ENCODE results near the gene GLMP. TPM values are rescaled to one million over a fixed set of nuclear protein-coding genes. Genes with fewer than 3 reads are reported as not detected.

Gene GLMP
- total and polyA plus RNA-seq, 2 donors (not counting 1 experiment from before 2014, with no cell fraction given) = 10.2 to 21.2 TPM

GRCh38 chr1:156270314-156270713 is 25.2 kb downstream of the GLMP start:
- ATAC-seq (ENCODE audit: low read depth) (no peak), DNase-seq (no peak)
- Histone ChIP-seq H4K20me1 (ENCODE audit: control insufficient read depth, insufficient read depth, low read length, poor library complexity, severe bottlenecking) (peaks cover 9% of the 10 kb centered on the region), H3K9ac (ENCODE audit: low read length) (no peak overlapping the region), H3K9me3 (ENCODE audit: control extremely low read depth in 1 of 3, control insufficient read depth in 2 of 3, insufficient read depth in 1 of 3, low read length in 2 of 3) (no peaks in the 10 kb centered on the region), H3K27ac (ENCODE audit: low read length in 2 of 2) (no peak overlapping the region), H3K27me3 (replicated peaks in 1 of 4; ENCODE audit: control extremely low read depth in 1 of 4, control insufficient read depth in 3 of 4, insufficient read depth in 4 of 4, low read length in 3 of 4) (no peaks in the 10 kb centered on the region), H3K4me1 (ENCODE audit: control insufficient read depth in 2 of 2, insufficient read depth in 2 of 2, low read length in 2 of 2) (no peaks in the 10 kb centered on the region), H3K4me2 (replicated peaks; ENCODE audit: low read depth, low read length, poor library complexity, severe bottlenecking) (no peak overlapping the region), H2AFZ (ENCODE audit: insufficient read depth, low read depth, low read length, poor library complexity, severe bottlenecking) (no peak overlapping the region), H3K4me3 (ENCODE audit: control extremely low read depth in 1 of 5, extremely low read depth in 1 of 5, insufficient read depth in 1 of 5, low read depth in 2 of 5, low read length in 4 of 5) (no peak overlapping the region), H3K36me3 (replicated peaks in 1 of 2; ENCODE audit: control extremely low read depth in 1 of 2, control insufficient read depth in 1 of 2, extremely low read depth in 1 of 2, insufficient read depth in 2 of 2, low read length in 1 of 2) (peaks cover 30 to 85% of the 10 kb centered on the region in 2 experiments), H3K79me2 (ENCODE audit: control insufficient read depth, insufficient read depth, low read length) (no peaks in the 10 kb centered on the region)
- POLR2A ChIA-PET = no interaction called here
- intact Hi-C loops (cut with micrococcal nuclease) = no loop called here
- H3K27ac Mint-ChIP-seq = no peak overlapping the region
- WGBS (ENCODE audit: insufficient coverage) = 100% methylated on average over 2 of the region's 3 CpGs
- no peaks in the 10 kb centered on the region for H3K27me3 Mint-ChIP-seq
- no peaks in the 10 kb centered on the region for H3K4me1 Mint-ChIP-seq
- H3K4me3 Mint-ChIP-seq = no peak overlapping the region
- TF ChIP-seq, protein P1, sequence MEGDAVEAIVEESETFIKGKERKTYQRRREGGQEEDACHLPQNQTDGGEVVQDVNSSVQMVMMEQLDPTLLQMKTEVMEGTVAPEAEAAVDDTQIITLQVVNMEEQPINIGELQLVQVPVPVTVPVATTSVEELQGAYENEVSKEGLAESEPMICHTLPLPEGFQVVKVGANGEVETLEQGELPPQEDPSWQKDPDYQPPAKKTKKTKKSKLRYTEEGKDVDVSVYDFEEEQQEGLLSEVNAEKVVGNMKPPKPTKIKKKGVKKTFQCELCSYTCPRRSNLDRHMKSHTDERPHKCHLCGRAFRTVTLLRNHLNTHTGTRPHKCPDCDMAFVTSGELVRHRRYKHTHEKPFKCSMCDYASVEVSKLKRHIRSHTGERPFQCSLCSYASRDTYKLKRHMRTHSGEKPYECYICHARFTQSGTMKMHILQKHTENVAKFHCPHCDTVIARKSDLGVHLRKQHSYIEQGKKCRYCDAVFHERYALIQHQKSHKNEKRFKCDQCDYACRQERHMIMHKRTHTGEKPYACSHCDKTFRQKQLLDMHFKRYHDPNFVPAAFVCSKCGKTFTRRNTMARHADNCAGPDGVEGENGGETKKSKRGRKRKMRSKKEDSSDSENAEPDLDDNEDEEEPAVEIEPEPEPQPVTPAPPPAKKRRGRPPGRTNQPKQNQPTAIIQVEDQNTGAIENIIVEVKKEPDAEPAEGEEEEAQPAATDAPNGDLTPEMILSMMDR (IDR thresholded peaks at IDR 0.05) = no peak
- no peak for TF ChIP-seq EZH2 (IDR thresholded peaks at IDR 0.05; ENCODE audit: borderline replicate concordance, insufficient read depth, low read depth, low read length, poor library complexity, severe bottlenecking)
- CTCF ChIA-PET = interaction anchor here (1.4 kb wide), 2 partner anchors 10 to 12 kb away, joined by 3 to 5 read pairs; partner anchors contain the start of gene SMG5
- H3K9me3 Mint-ChIP-seq (ENCODE audit: insufficient read depth) = no peaks in the 10 kb centered on the region

GRCh38 chr1:156268336-156268735 is 27.1 kb downstream of the GLMP start:
- H3K4me1 ChIP-seq (ENCODE audit: control insufficient read depth in 2 of 2, insufficient read depth in 2 of 2, low read length in 2 of 2) = no peaks in the 10 kb centered on the region
- no CpG with 5 or more reads among the region's 4 CpGs for WGBS (ENCODE audit: insufficient coverage)

More at GRCh38 chr1:156268336-156268735, 27.1 kb downstream of the GLMP start:
- no peaks in the 10 kb centered on the region for H3K9me3 Mint-ChIP-seq (ENCODE audit: insufficient read depth)
- Histone ChIP-seq H3K4me2 (replicated peaks; ENCODE audit: low read depth, low read length, poor library complexity, severe bottlenecking) (no peak overlapping the region), H2AFZ (ENCODE audit: insufficient read depth, low read depth, low read length, poor library complexity, severe bottlenecking) (no peak overlapping the region), H3K27ac (ENCODE audit: low read length in 2 of 2) (no peak overlapping the region), H3K36me3 (replicated peaks in 1 of 2; ENCODE audit: control extremely low read depth in 1 of 2, control insufficient read depth in 1 of 2, extremely low read depth in 1 of 2, insufficient read depth in 2 of 2, low read length in 1 of 2) (peaks cover 32 to 78% of the 10 kb centered on the region in 2 experiments), H4K20me1 (ENCODE audit: control insufficient read depth, insufficient read depth, low read length, poor library complexity, severe bottlenecking) (no peaks in the 10 kb centered on the region), H3K4me3 (ENCODE audit: control extremely low read depth in 1 of 5, extremely low read depth in 1 of 5, insufficient read depth in 1 of 5, low read depth in 2 of 5, low read length in 4 of 5) (no peak overlapping the region), H3K79me2 (ENCODE audit: control insufficient read depth, insufficient read depth, low read length) (no peaks in the 10 kb centered on the region), H3K27me3 (replicated peaks in 1 of 4; ENCODE audit: control extremely low read depth in 1 of 4, control insufficient read depth in 3 of 4, insufficient read depth in 4 of 4, low read length in 3 of 4) (no peaks in the 10 kb centered on the region), H3K9me3 (ENCODE audit: control extremely low read depth in 1 of 3, control insufficient read depth in 2 of 3, insufficient read depth in 1 of 3, low read length in 2 of 3) (no peaks in the 10 kb centered on the region), H3K9ac (ENCODE audit: low read length) (no peak overlapping the region)
- POLR2A ChIA-PET = no interaction called here
- ATAC-seq (ENCODE audit: low read depth) = no peak
- intact Hi-C loops (cut with micrococcal nuclease) = no loop called here
- no peaks in the 10 kb centered on the region for H3K4me1 Mint-ChIP-seq
- DNase-seq = no peak
- H3K27me3 Mint-ChIP-seq = no peaks in the 10 kb centered on the region
- TF ChIP-seq, protein P1 (IDR thresholded peaks at IDR 0.05) = no peak
- TF ChIP-seq EZH2 (IDR thresholded peaks at IDR 0.05; ENCODE audit: borderline replicate concordance, insufficient read depth, low read depth, low read length, poor library complexity, severe bottlenecking) = no peak
- CTCF ChIA-PET = no interaction called here
- no peak overlapping the region for H3K4me3 Mint-ChIP-seq
- no peak overlapping the region for H3K27ac Mint-ChIP-seq
